Endothelial cell (in vitro differentiated cells): ENCODE data around the gene MYMK. TPM values are rescaled to one million over a fixed set of nuclear protein-coding genes. Genes with fewer than 3 reads are reported as not detected.
A peak's percentile ranks its signal among the peaks of the same experiment; 100 is the strongest.

Experiments used
- DNase-seq: peaks from one replicate; pipeline ENCODE4 v3.0.0; 2021; ENCODE audit warnings: low spot score
- H3K27ac Mint-ChIP-seq: one replicate; pipeline ENCODE4 v1.8.0; 2021; ENCODE audit warnings: mixed read lengths, inconsistent platforms; ENCODE audit not compliant: unreplicated experiment
- H3K27me3 Mint-ChIP-seq: one replicate; pipeline ENCODE4 v1.8.0; 2021; ENCODE audit warnings: mild to moderate bottlenecking, moderate library complexity, mixed read lengths, inconsistent platforms; ENCODE audit not compliant: unreplicated experiment
- H3K36me3 Mint-ChIP-seq: one replicate; pipeline ENCODE4 v1.8.0; 2021; ENCODE audit warnings: mild to moderate bottlenecking, low read depth, mixed read lengths, inconsistent platforms; ENCODE audit not compliant: unreplicated experiment
- H3K4me1 Mint-ChIP-seq: one replicate; pipeline ENCODE4 v1.8.0; 2021; ENCODE audit warnings: mild to moderate bottlenecking, mixed read lengths, inconsistent platforms; ENCODE audit not compliant: unreplicated experiment
- H3K4me3 Mint-ChIP-seq: one replicate; pipeline ENCODE4 v1.8.0; 2021; ENCODE audit warnings: mild to moderate bottlenecking, mixed read lengths, inconsistent platforms; ENCODE audit not compliant: unreplicated experiment
- H3K9me3 Mint-ChIP-seq: one replicate; pipeline ENCODE4 v1.8.0; 2021; ENCODE audit warnings: mixed read lengths, inconsistent platforms; ENCODE audit not compliant: unreplicated experiment
- total RNA-seq: library from RNA; stranded (reverse); fragmentation: NEBNext Ultra II Directional; extraction: Animal tissue kit (Norgen Biotek cat#: 25700); gene quantifications from one replicate; pipeline ENCODE4 v1.2.1, GENCODE V29; 2021; ENCODE audit not compliant: unreplicated experiment
- TF ChIP-seq, protein P1 (sequence below): fragments of 200-600 bp; sonication (generic); IDR thresholded peaks from one replicate; pipeline ENCODE4 v1.5.0; 2021; ENCODE audit warnings: antibody characterized with exemption; ENCODE audit not compliant: unreplicated experiment

MYMK gene
- total RNA-seq, 1 donor from 2014 or later = not detected

DNA sequence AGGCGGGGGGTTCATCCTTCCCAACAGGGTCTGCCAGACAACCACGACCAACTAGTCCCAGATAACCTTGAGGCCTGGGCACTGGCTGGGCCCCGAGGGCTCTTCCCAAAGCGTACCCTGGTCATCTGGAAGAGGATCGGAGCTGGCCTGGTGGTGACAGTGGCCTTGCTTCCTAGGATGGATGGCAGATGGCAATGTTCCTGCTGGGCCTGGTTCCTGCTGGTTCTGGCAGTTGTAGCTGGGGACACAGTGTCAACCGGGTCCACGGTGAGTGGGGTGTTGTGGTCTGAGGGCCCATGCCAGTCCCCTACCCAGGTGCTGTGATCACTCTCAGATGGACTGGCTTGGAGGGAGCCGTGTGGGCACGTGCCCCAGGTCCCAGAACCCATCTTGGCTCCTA is 11.8 kb upstream of the MYMK start:
- Mint-ChIP-seq H3K4me1 (peaks cover 21% of the 10 kb centered on the region), H3K9me3 (no peaks in the 10 kb centered on the region), H3K4me3 (no peak overlapping the region), H3K27me3 (peaks cover 9% of the 10 kb centered on the region), H3K36me3 (no peaks in the 10 kb centered on the region), H3K27ac (no peak overlapping the region)
- no peak for DNase-seq
- TF ChIP-seq, protein P1, sequence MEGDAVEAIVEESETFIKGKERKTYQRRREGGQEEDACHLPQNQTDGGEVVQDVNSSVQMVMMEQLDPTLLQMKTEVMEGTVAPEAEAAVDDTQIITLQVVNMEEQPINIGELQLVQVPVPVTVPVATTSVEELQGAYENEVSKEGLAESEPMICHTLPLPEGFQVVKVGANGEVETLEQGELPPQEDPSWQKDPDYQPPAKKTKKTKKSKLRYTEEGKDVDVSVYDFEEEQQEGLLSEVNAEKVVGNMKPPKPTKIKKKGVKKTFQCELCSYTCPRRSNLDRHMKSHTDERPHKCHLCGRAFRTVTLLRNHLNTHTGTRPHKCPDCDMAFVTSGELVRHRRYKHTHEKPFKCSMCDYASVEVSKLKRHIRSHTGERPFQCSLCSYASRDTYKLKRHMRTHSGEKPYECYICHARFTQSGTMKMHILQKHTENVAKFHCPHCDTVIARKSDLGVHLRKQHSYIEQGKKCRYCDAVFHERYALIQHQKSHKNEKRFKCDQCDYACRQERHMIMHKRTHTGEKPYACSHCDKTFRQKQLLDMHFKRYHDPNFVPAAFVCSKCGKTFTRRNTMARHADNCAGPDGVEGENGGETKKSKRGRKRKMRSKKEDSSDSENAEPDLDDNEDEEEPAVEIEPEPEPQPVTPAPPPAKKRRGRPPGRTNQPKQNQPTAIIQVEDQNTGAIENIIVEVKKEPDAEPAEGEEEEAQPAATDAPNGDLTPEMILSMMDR = no peak

DNA sequence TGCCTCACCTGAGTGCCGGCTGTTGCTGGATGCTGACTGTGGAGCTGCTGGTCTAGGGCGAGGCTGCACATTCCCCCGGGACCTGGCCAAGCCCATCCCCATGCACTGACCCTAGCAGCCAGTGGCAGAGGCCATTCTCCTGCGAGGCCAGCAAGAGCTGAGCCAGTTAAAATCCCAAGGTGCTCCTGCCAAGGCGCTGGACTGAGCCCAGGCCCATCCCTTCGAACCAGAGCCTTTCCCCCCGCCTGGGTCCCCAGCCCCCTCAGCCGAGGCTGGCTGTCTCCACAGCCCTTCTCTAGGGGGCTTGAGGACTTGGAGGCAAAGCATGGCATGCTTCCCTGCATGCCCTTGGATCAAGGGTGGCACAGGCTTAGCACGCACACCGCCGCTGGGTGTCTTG is 11.3 kb upstream of the MYMK start:
- Mint-ChIP-seq H3K27ac (no peak overlapping the region), H3K9me3 (no peaks in the 10 kb centered on the region), H3K27me3 (peaks cover 8% of the 10 kb centered on the region), H3K36me3 (no peaks in the 10 kb centered on the region), H3K4me3 (no peak overlapping the region), H3K4me1 (peaks cover 21% of the 10 kb centered on the region)
- TF ChIP-seq, protein P1 = no peak
- DNase-seq = no peak

DNA sequence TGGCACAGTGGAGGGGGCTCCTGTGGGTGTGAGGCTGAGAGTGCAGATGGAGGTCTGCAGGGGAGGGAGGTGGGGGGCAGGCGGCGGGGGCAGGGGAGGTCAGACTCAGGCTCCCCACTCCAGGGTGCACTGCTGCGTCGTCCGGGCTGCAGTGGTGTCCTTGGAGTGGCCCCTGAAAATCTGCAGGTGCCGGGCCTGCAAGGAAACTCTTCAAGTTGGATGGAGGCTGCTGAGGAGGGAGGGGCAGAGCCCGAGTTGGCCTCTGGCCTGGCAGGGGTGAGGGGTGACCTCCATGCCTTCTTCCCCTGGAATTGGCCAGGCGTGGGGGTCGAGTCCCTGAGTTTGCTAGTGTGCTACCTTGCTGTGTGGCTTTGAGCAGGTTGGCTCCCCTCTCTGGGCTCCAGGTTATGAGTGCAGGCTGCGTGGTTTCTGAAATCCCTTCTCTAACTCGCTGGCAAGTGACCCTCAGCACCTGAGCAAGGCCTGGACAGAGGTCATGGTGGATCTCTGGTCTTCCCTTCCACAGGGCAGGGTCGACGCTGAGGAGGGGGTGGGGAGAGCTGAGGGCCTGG is 10.6 kb upstream of the MYMK start:
- Mint-ChIP-seq H3K4me1 (peaks cover 19% of the 10 kb centered on the region), H3K4me3 (no peak overlapping the region), H3K9me3 (no peaks in the 10 kb centered on the region), H3K27me3 (peaks cover 7% of the 10 kb centered on the region), H3K27ac (peak overlapping the region; percentile 5), H3K36me3 (no peaks in the 10 kb centered on the region)
- no peak for DNase-seq
- TF ChIP-seq, protein P1 = no peak

DNA sequence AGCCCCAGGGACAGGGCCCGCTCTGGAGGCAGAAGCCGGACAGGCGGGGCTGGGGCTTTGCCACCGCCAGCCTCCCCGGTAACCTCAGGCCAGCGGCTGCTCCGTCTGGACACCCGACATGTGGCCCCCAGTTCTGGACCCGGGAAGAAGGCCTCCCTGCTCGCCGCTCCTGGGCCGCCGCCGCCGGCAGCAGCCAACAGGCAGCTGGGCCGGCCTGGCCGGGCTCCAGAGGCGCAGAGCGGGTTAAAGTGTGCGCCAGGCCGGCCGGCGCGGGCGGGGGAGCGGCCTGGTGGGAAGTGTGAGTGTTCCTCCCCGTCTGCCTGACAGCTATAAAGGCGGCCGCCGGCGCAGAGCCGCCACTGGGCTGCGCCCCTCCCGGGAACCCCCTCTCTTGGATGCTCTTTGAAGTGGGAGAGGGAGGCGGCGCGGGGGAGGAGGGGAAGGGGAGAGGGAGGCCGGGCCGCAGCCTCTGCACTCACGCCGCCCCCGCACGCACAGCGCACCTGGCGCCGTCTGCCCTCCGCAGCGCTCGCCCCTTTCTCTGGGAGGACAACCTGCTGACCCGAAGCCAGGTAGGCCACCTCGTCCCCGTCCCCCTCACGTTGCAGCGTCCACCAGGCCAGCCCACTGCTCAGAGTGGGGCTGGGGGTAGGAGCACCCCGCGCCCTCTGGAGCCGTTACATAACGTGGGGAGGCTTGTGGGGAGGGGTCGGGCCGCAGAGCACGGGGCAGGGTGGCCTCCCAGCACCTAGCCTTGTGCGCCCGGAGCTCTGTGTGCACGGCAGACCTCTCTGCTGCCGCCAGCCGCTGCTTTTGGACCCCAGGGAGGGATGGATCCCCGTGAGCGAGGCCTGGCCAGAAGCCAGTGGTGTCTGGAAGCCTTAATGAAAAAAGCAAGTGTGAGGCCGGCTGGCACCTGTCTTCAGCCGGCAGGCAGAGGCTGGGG is 9.9 kb upstream of the MYMK start, which contains the start of gene ADAMTSL2:
TSS of gene ADAMTSL2 (plus strand) at position 359 of the 946 bp plus-strand sequence. CDS start 2,009 bp downstream, outside the sequence.
- peaks cover 11% of the 10 kb centered on the region for H3K4me1 Mint-ChIP-seq
- DNase-seq = peak; percentile 52
- no peak within 1 kb of the TSS for H3K4me3 Mint-ChIP-seq
- no peaks in the 10 kb centered on the region for H3K36me3 Mint-ChIP-seq
- TF ChIP-seq, protein P1 = no peak
- peak within 1 kb of the TSS; percentile 5 for H3K27ac Mint-ChIP-seq
- no peaks in the 10 kb centered on the region for H3K9me3 Mint-ChIP-seq
- H3K27me3 Mint-ChIP-seq = peaks cover 7% of the 10 kb centered on the region

DNA sequence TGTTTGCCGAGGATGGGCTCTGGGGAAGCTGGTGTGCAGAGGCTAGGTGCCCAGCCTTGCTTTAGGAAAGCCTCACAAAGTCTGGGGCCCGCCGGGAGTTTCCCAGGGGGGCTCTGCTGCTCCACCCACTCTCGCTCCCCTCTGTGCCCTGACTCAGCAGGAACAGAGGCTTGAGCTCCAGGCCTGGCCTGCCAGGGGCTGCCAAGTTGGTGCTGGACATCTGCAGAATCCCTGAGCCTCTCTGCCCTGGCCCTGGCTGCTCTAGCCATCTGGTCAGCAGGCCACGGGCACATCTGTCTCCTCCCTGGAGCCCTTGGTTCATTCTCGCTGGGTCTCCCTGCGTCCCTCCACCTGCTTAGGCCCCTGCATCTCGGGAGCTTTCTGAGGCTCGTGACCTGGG is 9.1 kb upstream of the MYMK start:
- H3K36me3 Mint-ChIP-seq = no peaks in the 10 kb centered on the region
- no peaks in the 10 kb centered on the region for H3K9me3 Mint-ChIP-seq
- H3K27ac Mint-ChIP-seq = no peak overlapping the region
- TF ChIP-seq, protein P1 = no peak
- peaks cover 5% of the 10 kb centered on the region for H3K4me1 Mint-ChIP-seq
- DNase-seq = no peak
- H3K27me3 Mint-ChIP-seq = peaks cover 7% of the 10 kb centered on the region
- no peak overlapping the region for H3K4me3 Mint-ChIP-seq
